Measurements from ENCODE around the gene PCSK5.

The PCSK5 gene

GRCh38 chr9:75870450-75870849, 20.0 kb upstream of the PCSK5 start:
- no peak for DNase-seq (ENCODE audit: low spot score)
- TF ChIP-seq, protein P1, sequence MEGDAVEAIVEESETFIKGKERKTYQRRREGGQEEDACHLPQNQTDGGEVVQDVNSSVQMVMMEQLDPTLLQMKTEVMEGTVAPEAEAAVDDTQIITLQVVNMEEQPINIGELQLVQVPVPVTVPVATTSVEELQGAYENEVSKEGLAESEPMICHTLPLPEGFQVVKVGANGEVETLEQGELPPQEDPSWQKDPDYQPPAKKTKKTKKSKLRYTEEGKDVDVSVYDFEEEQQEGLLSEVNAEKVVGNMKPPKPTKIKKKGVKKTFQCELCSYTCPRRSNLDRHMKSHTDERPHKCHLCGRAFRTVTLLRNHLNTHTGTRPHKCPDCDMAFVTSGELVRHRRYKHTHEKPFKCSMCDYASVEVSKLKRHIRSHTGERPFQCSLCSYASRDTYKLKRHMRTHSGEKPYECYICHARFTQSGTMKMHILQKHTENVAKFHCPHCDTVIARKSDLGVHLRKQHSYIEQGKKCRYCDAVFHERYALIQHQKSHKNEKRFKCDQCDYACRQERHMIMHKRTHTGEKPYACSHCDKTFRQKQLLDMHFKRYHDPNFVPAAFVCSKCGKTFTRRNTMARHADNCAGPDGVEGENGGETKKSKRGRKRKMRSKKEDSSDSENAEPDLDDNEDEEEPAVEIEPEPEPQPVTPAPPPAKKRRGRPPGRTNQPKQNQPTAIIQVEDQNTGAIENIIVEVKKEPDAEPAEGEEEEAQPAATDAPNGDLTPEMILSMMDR (IDR thresholded peaks at IDR 0.05; ENCODE audit: borderline replicate concordance, control extremely low read depth, extremely low read depth, insufficient read depth, missing control alignments) = no peak
- in situ Hi-C loops (cut with MboI; ENCODE audit: low sequenced_read_pairs, unreplicated experiment) = no loop called here

GRCh38 chr9:75871624-75872023, 18.8 kb upstream of the PCSK5 start:
- no peak for DNase-seq (ENCODE audit: low spot score)
- in situ Hi-C loops (cut with MboI; ENCODE audit: low sequenced_read_pairs, unreplicated experiment) = no loop called here
- TF ChIP-seq, protein P1 (IDR thresholded peaks at IDR 0.05; ENCODE audit: borderline replicate concordance, control extremely low read depth, extremely low read depth, insufficient read depth, missing control alignments) = no peak

GRCh38 chr9:75873712-75874111, 16.8 kb upstream of the PCSK5 start:
- in situ Hi-C loops (cut with MboI; ENCODE audit: low sequenced_read_pairs, unreplicated experiment) = no loop called here
- no peak for DNase-seq (ENCODE audit: low spot score)
- TF ChIP-seq, protein P1 (IDR thresholded peaks at IDR 0.05; ENCODE audit: borderline replicate concordance, control extremely low read depth, extremely low read depth, insufficient read depth, missing control alignments) = no peak

GRCh38 chr9:75876999-75877640, 13.4 kb upstream of the PCSK5 start:
- TF ChIP-seq, protein P1 (IDR thresholded peaks at IDR 0.05; ENCODE audit: borderline replicate concordance, control extremely low read depth, extremely low read depth, insufficient read depth, missing control alignments) = no peak
- in situ Hi-C loops (cut with MboI; ENCODE audit: low sequenced_read_pairs, unreplicated experiment) = no loop called here
- no peak for DNase-seq (ENCODE audit: low spot score)

GRCh38 chr9:75878488-75878860, 12.0 kb upstream of the PCSK5 start:
- in situ Hi-C loops (cut with MboI; ENCODE audit: low sequenced_read_pairs, unreplicated experiment) = no loop called here
- TF ChIP-seq, protein P1 (IDR thresholded peaks at IDR 0.05; ENCODE audit: borderline replicate concordance, control extremely low read depth, extremely low read depth, insufficient read depth, missing control alignments) = no peak
- DNase-seq (ENCODE audit: low spot score) = no peak

DNA sequence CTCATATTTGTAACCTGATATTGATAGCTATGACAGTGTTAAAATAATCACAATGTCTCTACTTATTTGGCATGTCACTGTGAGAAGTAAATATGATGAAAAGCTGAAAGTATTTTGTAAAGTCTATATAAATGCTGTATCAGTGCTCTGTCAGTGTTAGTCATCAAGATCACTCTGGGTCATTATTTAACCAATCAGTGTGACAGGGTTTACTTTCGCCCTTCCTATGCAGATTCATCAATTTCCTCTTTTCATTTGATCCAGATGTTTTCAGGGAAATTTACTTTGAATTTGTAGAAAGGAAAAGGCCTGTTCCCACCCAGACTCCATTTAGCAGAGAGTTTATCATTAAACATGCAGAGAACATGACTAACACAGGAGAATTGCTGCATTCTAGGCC, 9.9 kb upstream of the PCSK5 start:
- no peak for DNase-seq (ENCODE audit: low spot score)
- in situ Hi-C loops (cut with MboI; ENCODE audit: low sequenced_read_pairs, unreplicated experiment) = no loop called here
- TF ChIP-seq, protein P1 (IDR thresholded peaks at IDR 0.05; ENCODE audit: borderline replicate concordance, control extremely low read depth, extremely low read depth, insufficient read depth, missing control alignments) = no peak

All from GM13976 (cell line).